DMS114 treated with DMSO at 0.1 percent for 48 hours (cell line): ENCODE measurements around the gene TPO.
"Not testable (repeated sequence)": the region's sequence is repeated elsewhere in the genome, so short reads cannot be mapped to it uniquely, and the experiment has no call there.

Experiments used
- DNase-seq: peaks from one replicate; lab custom pipeline; 2025; ENCODE audit not compliant: unreplicated experiment; lab: John Stamatoyannopoulos, UW

The TPO gene

GRCh38 chr2:1581257-1581964 is 168.1 kb downstream of the TPO start:
- not testable (repeated sequence) for DNase-seq

- DNase-seq, result no peak
These were observed 168.8 kb downstream of the TPO start for GRCh38 chr2:1581965-1582625.

- DNase-seq, result no peak
These were observed 169.7 kb downstream of the TPO start for GRCh38 chr2:1582891-1583341.

- no peak for DNase-seq
These were observed 170.8 kb downstream of the TPO start for GRCh38 chr2:1584051-1584531.

- DNase-seq, result no peak
These were observed 171.6 kb downstream of the TPO start for GRCh38 chr2:1584691-1585485.

GRCh38 chr2:1585635-1586034 is 172.4 kb downstream of the TPO start:
- no peak for DNase-seq

- DNase-seq, result no peak
These were observed 173.1 kb downstream of the TPO start for GRCh38 chr2:1586251-1586922.

GRCh38 chr2:1586923-1587840 is 173.9 kb downstream of the TPO start:
- no peak for DNase-seq

- no peak for DNase-seq
These were observed 175.1 kb downstream of the TPO start for GRCh38 chr2:1588051-1588977.

GRCh38 chr2:1588978-1589621 is 175.8 kb downstream of the TPO start:
- no peak for DNase-seq

GRCh38 chr2:1590596-1591460 is 177.6 kb downstream of the TPO start:
- no peak for DNase-seq

- DNase-seq, result no peak
These were observed 178.2 kb downstream of the TPO start for GRCh38 chr2:1591461-1591770.
